Activated T-helper 1 cell treated with anti-CD3 and anti-CD28 coated beads, Interleukin-12 subunit alpha, Interleukin-12 subunit beta, Interleukin-2, Interleukin-4 antibody, amounts not matched to agents 30 ng/mL and 10 ng/mL and 1 ng/mL, durations not matched to agents 14 hours and 24 hours and 36 hours (primary cell): ENCODE results near the gene YARS1. TPM values are rescaled to one million over a fixed set of nuclear protein-coding genes. Genes with fewer than 3 reads are reported as not detected.

Source experiments
- DNase-seq: peaks from one replicate; pipeline ENCODE4 v3.0.0; 2021; ENCODE audit warnings: low spot score
- H3K27ac Mint-ChIP-seq: one replicate; pipeline ENCODE4 v1.8.0; 2021; ENCODE audit warnings: mild to moderate bottlenecking, mixed read lengths
- H3K27me3 Mint-ChIP-seq: one replicate; pipeline ENCODE4 v1.8.0; 2022; ENCODE audit warnings: mild to moderate bottlenecking, moderate library complexity, mixed read lengths; ENCODE audit not compliant: insufficient read depth
- H3K36me3 Mint-ChIP-seq: one replicate; pipeline ENCODE4 v1.8.0; 2021; ENCODE audit warnings: low read depth, mixed read lengths
- H3K4me1 Mint-ChIP-seq: one replicate; pipeline ENCODE4 v1.8.0; 2021; ENCODE audit warnings: low read depth, mixed read lengths
- H3K4me3 Mint-ChIP-seq: one replicate; pipeline ENCODE4 v1.8.0; 2021; ENCODE audit warnings: mild to moderate bottlenecking, moderate library complexity, mixed read lengths
- H3K9me3 Mint-ChIP-seq: one replicate; pipeline ENCODE4 v1.8.0; 2021; ENCODE audit warnings: mixed read lengths
- intact Hi-C: fragments of 100-400 bp; cut with micrococcal nuclease; formaldehyde crosslinking; loops from one replicate; pipeline ENCODE4 v1.15.1; 2024
- total RNA-seq: library from RNA; stranded (reverse); gene quantifications from 2 replicates; pipeline ENCODE4 v1.2.3, GENCODE V29; 2022

The YARS1 gene
- total RNA-seq, 1 donor from 2014 or later, result 205 TPM

DNA sequence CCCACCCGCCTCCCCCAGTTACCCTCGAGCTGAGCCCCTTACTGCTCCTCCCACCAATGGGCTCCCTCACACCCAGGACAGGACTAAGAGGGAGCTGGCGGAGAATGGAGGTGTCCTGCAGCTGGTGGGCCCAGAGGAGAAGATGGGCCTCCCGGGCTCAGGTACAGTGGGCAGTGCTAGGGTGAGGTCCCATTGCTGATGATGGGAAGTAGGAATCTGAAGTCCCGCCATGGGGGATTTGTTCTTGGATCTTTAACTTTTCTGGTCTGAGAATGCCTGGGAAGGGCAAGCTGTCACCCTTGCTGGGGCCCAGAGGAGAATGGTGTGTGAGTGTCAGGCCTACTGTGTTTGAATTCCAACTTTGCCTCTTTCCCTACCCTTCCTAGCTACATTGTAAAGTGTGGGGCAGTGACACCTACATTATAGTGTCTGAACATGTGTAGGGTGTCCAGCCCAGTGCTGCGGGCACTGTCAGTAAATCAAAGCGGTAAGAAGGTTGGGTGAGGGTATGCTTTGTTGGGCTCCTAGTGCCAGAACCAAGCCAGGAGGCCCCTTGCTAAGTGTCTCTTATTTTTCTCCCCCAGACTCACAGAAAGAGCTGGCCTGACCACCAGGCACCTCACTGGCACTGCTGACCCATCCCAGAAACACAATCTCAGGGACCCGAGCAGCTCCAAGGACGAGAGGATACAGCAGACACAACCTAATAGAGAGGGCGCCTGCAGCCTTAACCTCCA, 44.7 kb downstream of the YARS1 start:
- intact Hi-C loops, result loop anchor here (1.0 to 5.0 kb wide), 4 partner anchors 26 to 325 kb away; no protein-coding TSS in a partner anchor
- Mint-ChIP-seq H3K4me1 (peaks cover 26% of the 10 kb centered on the region), H3K27me3 (no peaks in the 10 kb centered on the region), H3K4me3 (no peak overlapping the region), H3K36me3 (peaks cover 18% of the 10 kb centered on the region), H3K9me3 (no peaks in the 10 kb centered on the region), H3K27ac (no peak overlapping the region)
- DNase-seq, result no peak

GRCh38 chr1:32771561-32772280, 45.4 kb downstream of the YARS1 start:
- Mint-ChIP-seq H3K9me3 (no peaks in the 10 kb centered on the region), H3K27ac (no peak overlapping the region), H3K36me3 (peaks cover 18% of the 10 kb centered on the region), H3K27me3 (no peaks in the 10 kb centered on the region), H3K4me3 (no peak overlapping the region), H3K4me1 (peaks cover 26% of the 10 kb centered on the region)
- intact Hi-C loops, result loop anchor here (5.0 kb wide), 1 partner anchor 324 kb away; no protein-coding TSS in a partner anchor
- no peak for DNase-seq

GRCh38 chr1:32770741-32771548, 46.2 kb downstream of the YARS1 start:
- no peaks in the 10 kb centered on the region for H3K9me3 Mint-ChIP-seq
- intact Hi-C loops, result loop anchor here (5.0 kb wide), 1 partner anchor 324 kb away; no protein-coding TSS in a partner anchor
- H3K4me3 Mint-ChIP-seq, result no peak overlapping the region
- peaks cover 24% of the 10 kb centered on the region for H3K4me1 Mint-ChIP-seq
- DNase-seq, result no peak
- peaks cover 2% of the 10 kb centered on the region for H3K27me3 Mint-ChIP-seq
- peaks cover 13% of the 10 kb centered on the region for H3K36me3 Mint-ChIP-seq
- H3K27ac Mint-ChIP-seq, result no peak overlapping the region

GRCh38 chr1:32770221-32770731, 46.9 kb downstream of the YARS1 start:
- Mint-ChIP-seq H3K4me1 (peaks cover 19% of the 10 kb centered on the region), H3K27me3 (peaks cover 4% of the 10 kb centered on the region), H3K4me3 (no peak overlapping the region), H3K9me3 (no peaks in the 10 kb centered on the region), H3K36me3 (peaks cover 8% of the 10 kb centered on the region), H3K27ac (no peak overlapping the region)
- DNase-seq, result no peak
- intact Hi-C loops, result loop anchor here (5.0 kb wide), 1 partner anchor 323 kb away; no protein-coding TSS in a partner anchor

DNA sequence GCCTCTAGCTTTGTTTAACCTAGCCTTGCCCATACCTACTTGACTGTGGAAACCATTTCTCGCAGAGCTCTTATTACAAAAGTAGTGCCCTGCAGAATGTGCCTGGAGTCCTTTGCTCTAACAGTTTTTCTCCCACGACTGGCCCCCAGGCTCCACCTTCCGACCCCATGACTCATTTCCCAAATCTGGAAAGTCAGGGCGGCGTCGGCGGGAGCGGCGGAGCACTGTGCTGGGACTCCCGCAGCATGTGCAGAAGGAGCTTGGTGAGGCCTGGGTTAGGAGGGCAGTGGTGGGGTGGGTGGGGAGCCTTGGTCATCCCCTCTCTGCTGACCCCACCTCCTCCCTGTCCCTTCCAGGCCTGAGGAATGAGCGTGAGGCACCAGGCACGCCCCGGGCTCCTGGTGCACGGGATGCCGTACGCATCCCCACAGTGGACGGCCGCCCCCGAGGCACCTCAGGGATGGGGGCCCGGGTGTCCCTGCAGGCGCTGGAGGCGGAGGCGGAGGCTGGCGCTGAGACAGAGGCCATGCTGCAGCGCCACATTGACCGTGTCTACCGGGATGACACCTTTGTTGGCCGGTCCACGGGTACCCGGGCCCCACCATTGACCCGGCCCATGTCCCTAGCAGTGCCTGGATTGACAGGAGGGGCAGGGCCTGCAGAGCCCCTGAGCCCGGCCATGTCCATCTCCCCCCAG, 47.5 kb downstream of the YARS1 start:
- intact Hi-C loops, result loop anchor here (5.0 kb wide), 1 partner anchor 322 kb away; no protein-coding TSS in a partner anchor

DNA sequence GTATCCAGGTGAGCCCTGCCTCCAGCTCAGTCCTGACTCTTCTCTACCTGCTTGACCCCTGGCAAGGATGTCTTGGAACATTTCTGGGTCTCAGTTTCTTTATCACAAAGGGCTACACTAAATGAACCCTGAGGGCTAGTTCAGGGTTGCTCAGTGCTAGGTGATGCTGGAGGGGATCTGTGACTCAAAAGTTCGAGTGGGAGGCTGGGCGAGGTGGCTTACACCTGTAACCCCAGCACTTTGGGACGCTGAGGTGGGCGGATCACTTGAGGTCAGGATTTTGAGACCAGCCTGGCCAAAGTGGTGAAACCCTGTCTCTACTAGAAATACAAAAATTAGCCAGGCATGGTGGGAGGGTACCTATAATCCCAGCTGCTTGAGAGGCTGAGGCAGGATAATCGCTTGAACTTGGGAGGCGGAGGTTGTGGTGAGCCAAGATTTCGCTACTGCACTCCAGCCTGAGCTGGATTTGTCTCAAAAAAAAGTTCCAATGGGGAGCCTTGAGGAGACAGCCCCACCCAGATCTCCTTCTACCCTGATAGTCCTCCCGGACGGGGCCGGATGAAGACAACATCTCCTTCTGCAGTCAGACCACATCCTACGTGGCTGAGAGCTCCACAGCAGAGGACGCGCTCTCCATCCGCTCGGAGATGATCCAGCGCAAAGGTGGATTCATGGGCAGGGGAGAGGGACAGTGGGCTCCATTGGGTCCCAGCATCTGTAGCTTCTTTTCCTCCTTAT, 48.9 kb downstream of the YARS1 start:
- peaks cover 4% of the 10 kb centered on the region for H3K27me3 Mint-ChIP-seq
- intact Hi-C loops, result no loop called here
- H3K9me3 Mint-ChIP-seq, result no peaks in the 10 kb centered on the region
- no peak overlapping the region for H3K4me3 Mint-ChIP-seq
- H3K36me3 Mint-ChIP-seq, result peaks cover 3% of the 10 kb centered on the region
- no peak for DNase-seq
- H3K27ac Mint-ChIP-seq, result no peak overlapping the region
- H3K4me1 Mint-ChIP-seq, result peaks cover 5% of the 10 kb centered on the region

More for the DNA sequence above, 47.5 kb downstream of the YARS1 start:
- H3K4me3 Mint-ChIP-seq, result no peak overlapping the region
- H3K36me3 Mint-ChIP-seq, result peaks cover 3% of the 10 kb centered on the region
- peaks cover 4% of the 10 kb centered on the region for H3K27me3 Mint-ChIP-seq
- peaks cover 13% of the 10 kb centered on the region for H3K4me1 Mint-ChIP-seq
- no peak overlapping the region for H3K27ac Mint-ChIP-seq
- DNase-seq, result no peak
- no peaks in the 10 kb centered on the region for H3K9me3 Mint-ChIP-seq

DNA sequence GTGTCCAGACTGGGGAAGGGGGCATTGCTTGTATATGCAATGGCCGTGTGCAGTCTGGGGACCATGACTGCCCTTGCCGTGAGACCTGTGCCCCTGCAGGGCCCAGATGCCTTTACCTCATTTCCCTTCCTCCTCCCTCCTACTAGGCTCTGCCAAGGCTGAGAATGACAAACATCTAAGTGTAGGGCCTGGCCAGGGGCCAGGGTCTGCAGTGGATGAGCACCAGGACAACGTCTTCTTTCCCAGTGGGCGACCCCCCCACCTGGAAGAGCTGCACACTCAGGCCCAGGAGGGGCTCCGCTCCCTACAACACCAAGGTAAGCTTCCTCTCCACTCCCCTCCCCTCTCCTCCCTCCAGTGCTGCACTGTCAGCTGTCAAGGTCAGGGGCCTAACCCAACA, 49.5 kb downstream of the YARS1 start:
- Mint-ChIP-seq H3K4me3 (no peak overlapping the region), H3K9me3 (no peaks in the 10 kb centered on the region), H3K36me3 (no peaks in the 10 kb centered on the region), H3K27ac (no peak overlapping the region), H3K4me1 (no peaks in the 10 kb centered on the region), H3K27me3 (peaks cover 8% of the 10 kb centered on the region)
- intact Hi-C loops, result no loop called here
- DNase-seq, result no peak

GRCh38 chr1:32767156-32767555, 50.0 kb downstream of the YARS1 start:
- no peak overlapping the region for H3K27ac Mint-ChIP-seq
- H3K4me1 Mint-ChIP-seq, result no peaks in the 10 kb centered on the region
- H3K27me3 Mint-ChIP-seq, result peaks cover 8% of the 10 kb centered on the region
- no peaks in the 10 kb centered on the region for H3K9me3 Mint-ChIP-seq
- DNase-seq, result no peak
- intact Hi-C loops, result no loop called here
- H3K4me3 Mint-ChIP-seq, result no peak overlapping the region
- H3K36me3 Mint-ChIP-seq, result no peaks in the 10 kb centered on the region

DNA sequence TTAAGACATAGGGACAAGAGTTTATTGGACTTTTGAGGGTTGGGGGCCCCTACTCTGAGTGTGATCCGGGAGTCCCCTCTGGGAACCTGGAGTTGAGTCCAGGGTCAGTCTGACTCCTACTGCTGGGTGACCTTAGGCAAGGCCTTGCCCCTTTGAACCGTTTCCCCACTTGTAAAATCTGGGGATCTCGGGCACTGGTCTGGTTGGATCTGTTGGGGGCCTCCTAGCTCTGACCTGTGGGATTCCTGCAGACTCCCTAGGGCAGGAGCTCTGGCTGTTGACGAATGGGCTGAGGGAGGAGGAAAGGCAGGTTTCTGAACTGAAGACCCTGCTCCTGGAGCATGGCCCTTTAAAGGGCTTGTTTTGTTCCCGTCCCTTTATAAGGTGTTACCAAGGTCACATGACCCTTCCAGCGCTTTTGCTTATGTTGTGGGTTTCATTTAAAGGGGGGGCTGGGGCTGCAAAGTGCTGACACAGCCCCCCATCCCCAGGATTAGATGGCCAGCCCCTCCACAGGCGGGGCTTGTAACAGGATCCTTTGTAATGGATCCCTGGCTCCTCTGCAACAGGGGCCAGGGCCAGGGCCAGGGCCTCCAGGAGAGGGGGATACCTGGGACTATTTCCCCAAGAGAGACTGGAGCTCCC, 50.7 kb downstream of the YARS1 start:
- Mint-ChIP-seq H3K4me1 (no peaks in the 10 kb centered on the region), H3K36me3 (no peaks in the 10 kb centered on the region), H3K27ac (no peak overlapping the region), H3K9me3 (no peaks in the 10 kb centered on the region), H3K4me3 (no peak overlapping the region), H3K27me3 (peaks cover 8% of the 10 kb centered on the region)
- DNase-seq, result no peak
- intact Hi-C loops, result no loop called here

- Mint-ChIP-seq H3K27ac (no peak overlapping the region), H3K36me3 (no peaks in the 10 kb centered on the region), H3K4me3 (no peak overlapping the region), H3K9me3 (no peaks in the 10 kb centered on the region), H3K27me3 (peaks cover 8% of the 10 kb centered on the region), H3K4me1 (no peaks in the 10 kb centered on the region)
- no peak for DNase-seq
- intact Hi-C loops, result no loop called here
These were observed 51.4 kb downstream of the YARS1 start for GRCh38 chr1:32765570-32766327.
